Activated T-helper 1 cell treated with anti-CD3 and anti-CD28 coated beads, Interleukin-12 subunit alpha, Interleukin-12 subunit beta, Interleukin-2, Interleukin-4 antibody, amounts not matched to agents 30 ng/mL and 10 ng/mL and 1 ng/mL, durations not matched to agents 14 hours and 24 hours and 36 hours (primary cell): Measurements from ENCODE around the gene RASSF8. TPM values are rescaled to one million over a fixed set of nuclear protein-coding genes. Genes with fewer than 3 reads are reported as not detected.
"Not testable (repeated sequence)": the region's sequence is repeated elsewhere in the genome, so short reads cannot be mapped to it uniquely, and the experiment has no call there.

Experiments
- DNase-seq: peaks from one replicate; pipeline ENCODE4 v3.0.0; 2021; ENCODE audit warnings: low spot score
- H3K27ac Mint-ChIP-seq: one replicate; pipeline ENCODE4 v1.8.0; 2021; ENCODE audit warnings: mild to moderate bottlenecking, mixed read lengths
- H3K27me3 Mint-ChIP-seq: one replicate; pipeline ENCODE4 v1.8.0; 2022; ENCODE audit warnings: mild to moderate bottlenecking, moderate library complexity, mixed read lengths; ENCODE audit not compliant: insufficient read depth
- H3K36me3 Mint-ChIP-seq: one replicate; pipeline ENCODE4 v1.8.0; 2021; ENCODE audit warnings: low read depth, mixed read lengths
- H3K4me1 Mint-ChIP-seq: one replicate; pipeline ENCODE4 v1.8.0; 2021; ENCODE audit warnings: low read depth, mixed read lengths
- H3K4me3 Mint-ChIP-seq: one replicate; pipeline ENCODE4 v1.8.0; 2021; ENCODE audit warnings: mild to moderate bottlenecking, moderate library complexity, mixed read lengths
- H3K9me3 Mint-ChIP-seq: one replicate; pipeline ENCODE4 v1.8.0; 2021; ENCODE audit warnings: mixed read lengths
- intact Hi-C: fragments of 100-400 bp; cut with micrococcal nuclease; formaldehyde crosslinking; loops from one replicate; pipeline ENCODE4 v1.15.1; 2024
- total RNA-seq: library from RNA; stranded (reverse); gene quantifications from 2 replicates; pipeline ENCODE4 v1.2.3, GENCODE V29; 2022

Gene RASSF8
- total RNA-seq, 1 donor from 2014 or later = 0.13 TPM

DNA sequence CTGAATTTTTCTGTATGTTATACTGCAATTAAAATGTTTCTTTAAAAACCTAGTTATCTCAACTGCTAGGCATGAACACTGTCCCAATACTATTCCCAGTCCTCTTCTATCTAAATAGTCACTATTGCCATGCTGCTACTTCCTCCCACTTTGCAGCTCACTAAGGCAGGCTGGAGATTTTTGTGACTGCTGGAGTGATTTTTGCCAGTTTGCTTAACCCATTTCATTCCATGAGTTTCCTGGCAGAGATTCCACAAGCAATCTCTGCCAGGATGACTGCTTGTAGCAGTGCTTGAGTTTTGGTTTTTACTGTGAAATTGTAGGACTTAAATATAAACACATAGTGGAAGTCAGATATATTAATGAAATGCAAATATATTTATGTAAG is 85.5 kb downstream of the RASSF8 start:
- H3K4me1 Mint-ChIP-seq = no peaks in the 10 kb centered on the region
- no peaks in the 10 kb centered on the region for H3K36me3 Mint-ChIP-seq
- intact Hi-C loops = no loop called here
- H3K4me3 Mint-ChIP-seq = no peak overlapping the region
- H3K27me3 Mint-ChIP-seq = peaks cover 8% of the 10 kb centered on the region
- no peak overlapping the region for H3K27ac Mint-ChIP-seq
- DNase-seq = no peak
- H3K9me3 Mint-ChIP-seq = no peaks in the 10 kb centered on the region

- Mint-ChIP-seq H3K27me3 (peaks cover 8% of the 10 kb centered on the region), H3K27ac (no peak overlapping the region), H3K4me1 (no peaks in the 10 kb centered on the region), H3K9me3 (no peaks in the 10 kb centered on the region), H3K36me3 (no peaks in the 10 kb centered on the region), H3K4me3 (no peak overlapping the region)
- DNase-seq = no peak
- intact Hi-C loops = no loop called here
Observed at GRCh38 chr12:26044592-26044991, 86.1 kb downstream of the RASSF8 start.

DNA sequence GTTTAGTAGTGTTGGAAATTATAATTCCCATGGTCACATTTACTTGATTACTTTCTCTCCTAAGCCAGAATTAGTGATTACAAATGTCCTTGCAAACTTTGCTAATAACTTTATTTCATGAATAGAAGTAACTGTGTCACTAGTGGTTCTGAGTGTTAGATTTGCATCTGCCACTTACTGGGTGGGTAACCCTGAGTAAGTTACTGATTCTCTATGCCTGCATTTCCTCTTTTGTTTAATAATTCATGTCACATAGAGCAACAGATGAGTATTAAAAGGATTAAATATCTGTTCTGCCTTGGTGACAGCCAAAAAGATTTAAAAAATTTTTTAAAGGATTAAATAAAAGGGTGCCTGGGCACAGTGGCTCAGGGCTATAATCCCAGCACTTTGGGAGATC is 87.7 kb downstream of the RASSF8 start:
- Mint-ChIP-seq H3K27me3 (peaks cover 8% of the 10 kb centered on the region), H3K4me1 (no peaks in the 10 kb centered on the region), H3K27ac (no peak overlapping the region), H3K4me3 (no peak overlapping the region), H3K36me3 (no peaks in the 10 kb centered on the region), H3K9me3 (no peaks in the 10 kb centered on the region)
- DNase-seq = no peak
- intact Hi-C loops = no loop called here

DNA sequence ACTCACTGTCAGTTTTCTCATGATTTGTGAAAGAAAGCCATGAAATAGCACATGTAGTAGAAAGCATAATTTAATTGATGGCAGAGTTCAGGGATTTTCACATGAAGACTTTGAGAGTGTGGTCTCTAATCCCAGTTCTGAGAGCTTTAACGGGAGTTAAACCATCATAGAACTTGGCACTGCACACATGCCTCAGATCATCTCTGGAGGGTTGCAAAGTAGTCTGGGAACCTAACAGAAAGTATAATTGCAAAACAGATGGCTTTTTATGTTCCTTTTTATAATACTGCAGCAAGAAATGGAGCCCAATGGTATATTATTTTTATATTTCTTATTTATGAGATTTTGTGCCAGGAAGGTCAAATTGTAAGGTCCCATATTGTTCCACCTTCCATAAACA is 88.4 kb downstream of the RASSF8 start:
- Mint-ChIP-seq H3K27ac (no peak overlapping the region), H3K36me3 (no peaks in the 10 kb centered on the region), H3K4me3 (no peak overlapping the region), H3K27me3 (peaks cover 8% of the 10 kb centered on the region), H3K9me3 (no peaks in the 10 kb centered on the region), H3K4me1 (no peaks in the 10 kb centered on the region)
- DNase-seq = no peak
- intact Hi-C loops = no loop called here

GRCh38 chr12:26047401-26048226 is 89.1 kb downstream of the RASSF8 start:
- intact Hi-C loops = no loop called here
- Mint-ChIP-seq H3K27ac (no peak overlapping the region), H3K27me3 (peaks cover 2% of the 10 kb centered on the region), H3K9me3 (no peaks in the 10 kb centered on the region), H3K4me3 (no peak overlapping the region), H3K4me1 (no peaks in the 10 kb centered on the region), H3K36me3 (no peaks in the 10 kb centered on the region)
- no peak for DNase-seq

- DNase-seq = no peak
- H3K4me3 Mint-ChIP-seq = no peak overlapping the region
- intact Hi-C loops = no loop called here
- no peaks in the 10 kb centered on the region for H3K4me1 Mint-ChIP-seq
- peaks cover 9% of the 10 kb centered on the region for H3K27me3 Mint-ChIP-seq
- no peaks in the 10 kb centered on the region for H3K9me3 Mint-ChIP-seq
- H3K36me3 Mint-ChIP-seq = no peaks in the 10 kb centered on the region
- no peak overlapping the region for H3K27ac Mint-ChIP-seq
Observed at GRCh38 chr12:26052652-26053051, 94.2 kb downstream of the RASSF8 start.

DNA sequence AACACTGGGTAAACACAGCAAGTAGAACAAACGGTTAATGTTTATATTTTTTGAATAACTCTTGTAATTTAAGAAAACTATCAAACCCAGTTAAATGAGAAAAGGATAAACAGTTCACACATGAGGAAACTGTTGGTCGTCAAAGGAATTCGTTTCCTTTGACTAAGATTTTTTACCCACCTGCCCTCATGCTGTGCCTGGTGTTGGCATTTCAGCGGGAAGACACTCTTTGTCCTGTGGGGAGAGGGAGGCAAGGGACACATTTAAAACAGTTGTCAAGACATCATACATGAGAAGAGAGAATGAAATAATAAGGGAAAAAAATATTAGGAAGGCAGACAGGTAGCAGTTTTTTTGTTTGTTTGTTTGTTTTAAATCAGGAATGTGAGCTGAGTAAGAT is 95.9 kb downstream of the RASSF8 start:
- intact Hi-C loops = no loop called here
- Mint-ChIP-seq H3K27me3 (peaks cover 9% of the 10 kb centered on the region), H3K4me3 (no peak overlapping the region), H3K27ac (no peak overlapping the region), H3K9me3 (no peaks in the 10 kb centered on the region), H3K4me1 (no peaks in the 10 kb centered on the region), H3K36me3 (no peaks in the 10 kb centered on the region)
- no peak for DNase-seq

DNA sequence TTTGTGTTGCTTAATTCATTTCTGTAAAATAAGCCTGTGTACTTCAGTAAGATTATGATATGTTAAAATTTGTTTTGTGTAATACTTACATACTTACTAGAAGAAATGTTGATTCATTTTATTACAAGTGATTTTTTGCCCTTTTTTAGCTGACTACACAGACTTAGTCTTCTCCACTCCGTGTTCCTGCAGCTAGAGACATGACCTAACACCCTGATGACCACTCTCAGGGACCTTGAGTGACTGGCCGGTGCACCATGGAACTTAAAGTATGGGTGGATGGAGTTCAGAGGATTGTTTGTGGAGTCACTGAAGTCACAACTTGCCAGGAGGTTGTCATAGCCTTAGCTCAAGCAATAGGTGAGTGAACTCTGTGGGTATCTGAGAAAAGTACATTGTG is 96.6 kb downstream of the RASSF8 start:
- intact Hi-C loops = no loop called here
- Mint-ChIP-seq H3K4me3 (no peak overlapping the region), H3K4me1 (no peaks in the 10 kb centered on the region), H3K9me3 (no peaks in the 10 kb centered on the region), H3K36me3 (no peaks in the 10 kb centered on the region), H3K27ac (no peak overlapping the region), H3K27me3 (peaks cover 9% of the 10 kb centered on the region)
- DNase-seq = no peak

DNA sequence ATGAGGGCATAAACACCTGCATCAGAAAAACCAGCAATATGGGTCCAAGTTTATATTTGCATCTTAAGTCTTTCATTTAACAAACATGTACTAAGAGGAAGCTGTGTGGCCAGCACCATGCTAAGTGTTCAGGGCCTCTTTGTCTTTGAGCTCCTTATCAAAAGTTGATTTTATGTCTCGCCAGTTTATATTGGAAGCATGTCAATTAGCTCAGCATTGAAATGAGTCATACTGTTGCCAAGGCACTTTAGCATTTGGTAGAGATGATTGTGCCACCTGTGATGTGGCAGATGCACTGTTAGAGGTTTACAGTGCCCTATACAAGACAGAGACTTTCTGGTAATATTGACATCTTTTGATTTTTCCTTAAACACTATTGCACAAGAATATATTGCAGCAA is 97.9 kb downstream of the RASSF8 start:
- Mint-ChIP-seq H3K36me3 (no peaks in the 10 kb centered on the region), H3K4me1 (no peaks in the 10 kb centered on the region), H3K27ac (no peak overlapping the region), H3K4me3 (no peak overlapping the region), H3K27me3 (peaks cover 12% of the 10 kb centered on the region), H3K9me3 (no peaks in the 10 kb centered on the region)
- DNase-seq = no peak
- intact Hi-C loops = no loop called here

GRCh38 chr12:26057271-26057670 is 98.8 kb downstream of the RASSF8 start:
- H3K4me3 Mint-ChIP-seq, H3K9me3 Mint-ChIP-seq, intact Hi-C loops: not testable (repeated sequence)

GRCh38 chr12:26058308-26058707 is 99.8 kb downstream of the RASSF8 start:
- Mint-ChIP-seq H3K9me3 (no peaks in the 10 kb centered on the region), H3K27me3 (peaks cover 20% of the 10 kb centered on the region), H3K4me3 (no peak overlapping the region), H3K27ac (no peak overlapping the region), H3K4me1 (no peaks in the 10 kb centered on the region), H3K36me3 (no peaks in the 10 kb centered on the region)
- DNase-seq = no peak
- intact Hi-C loops = no loop called here

More at GRCh38 chr12:26057271-26057670, 98.8 kb downstream of the RASSF8 start:
- not testable (repeated sequence) for H3K36me3 Mint-ChIP-seq, DNase-seq, H3K4me1 Mint-ChIP-seq, H3K27ac Mint-ChIP-seq
- H3K27me3 Mint-ChIP-seq = peaks cover 17% of the 10 kb centered on the region

DNA sequence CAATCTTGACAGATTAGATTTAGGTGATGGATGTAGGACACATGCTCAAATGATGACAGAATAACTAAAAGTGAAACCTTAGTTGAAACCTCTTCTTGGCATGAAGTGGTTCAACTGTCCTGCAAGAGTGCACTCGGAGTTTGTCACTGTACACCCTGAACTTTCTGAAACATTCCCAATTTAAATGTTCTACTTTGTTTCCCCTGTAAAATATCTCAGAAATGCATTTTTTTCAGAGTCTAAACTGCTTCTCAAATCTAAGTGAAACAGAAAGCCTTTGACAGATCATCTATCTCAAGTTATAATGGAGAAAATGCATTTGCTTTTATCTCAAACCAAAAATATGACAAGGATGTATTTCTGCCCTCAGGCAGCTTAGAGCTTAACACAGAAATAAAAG is 100.3 kb downstream of the RASSF8 start:
- peaks cover 24% of the 10 kb centered on the region for H3K27me3 Mint-ChIP-seq
- intact Hi-C loops = no loop called here
- no peak for DNase-seq
- H3K9me3 Mint-ChIP-seq = no peaks in the 10 kb centered on the region
- H3K36me3 Mint-ChIP-seq = no peaks in the 10 kb centered on the region
- no peak overlapping the region for H3K4me3 Mint-ChIP-seq
- H3K27ac Mint-ChIP-seq = no peak overlapping the region
- no peaks in the 10 kb centered on the region for H3K4me1 Mint-ChIP-seq

DNA sequence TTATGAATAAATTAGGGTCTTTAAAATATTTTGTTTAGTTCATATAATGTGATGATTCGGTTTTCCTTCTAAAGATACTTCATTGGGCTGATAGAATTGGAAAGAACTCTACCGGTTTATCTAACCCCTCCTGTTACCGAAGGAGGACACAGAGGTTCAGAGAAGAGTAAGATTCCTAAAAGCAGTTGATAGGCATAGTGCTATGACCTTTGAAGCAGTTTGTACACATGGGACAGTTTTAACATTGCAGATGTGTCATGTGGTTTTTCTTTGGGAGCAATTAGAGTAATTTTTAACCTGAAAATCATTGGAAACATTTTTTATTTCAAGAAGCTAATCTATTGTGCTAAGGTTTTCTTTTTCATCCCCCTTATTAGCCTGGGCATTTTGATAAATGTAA is 103.5 kb downstream of the RASSF8 start:
- no peak for DNase-seq
- no peaks in the 10 kb centered on the region for H3K9me3 Mint-ChIP-seq
- H3K36me3 Mint-ChIP-seq = no peaks in the 10 kb centered on the region
- no peak overlapping the region for H3K4me3 Mint-ChIP-seq
- intact Hi-C loops = no loop called here
- H3K27ac Mint-ChIP-seq = no peak overlapping the region
- H3K4me1 Mint-ChIP-seq = no peaks in the 10 kb centered on the region
- peaks cover 25% of the 10 kb centered on the region for H3K27me3 Mint-ChIP-seq

GRCh38 chr12:26062566-26062965 is 104.1 kb downstream of the RASSF8 start:
- intact Hi-C loops = no loop called here
- DNase-seq = no peak
- Mint-ChIP-seq H3K27me3 (peaks cover 25% of the 10 kb centered on the region), H3K9me3 (no peaks in the 10 kb centered on the region), H3K4me3 (no peak overlapping the region), H3K4me1 (no peaks in the 10 kb centered on the region), H3K27ac (no peak overlapping the region), H3K36me3 (no peaks in the 10 kb centered on the region)
